ENCODE results near the gene TUBG1. TPM values are rescaled to one million over a fixed set of nuclear protein-coding genes. Genes with fewer than 3 reads are reported as not detected.
"Not testable (repeated sequence)": the region's sequence is repeated elsewhere in the genome, so short reads cannot be mapped to it uniquely, and the experiment has no call there.

TUBG1 gene
- total RNA-seq, 1 donor from 2014 or later = 29.2 TPM

DNA sequence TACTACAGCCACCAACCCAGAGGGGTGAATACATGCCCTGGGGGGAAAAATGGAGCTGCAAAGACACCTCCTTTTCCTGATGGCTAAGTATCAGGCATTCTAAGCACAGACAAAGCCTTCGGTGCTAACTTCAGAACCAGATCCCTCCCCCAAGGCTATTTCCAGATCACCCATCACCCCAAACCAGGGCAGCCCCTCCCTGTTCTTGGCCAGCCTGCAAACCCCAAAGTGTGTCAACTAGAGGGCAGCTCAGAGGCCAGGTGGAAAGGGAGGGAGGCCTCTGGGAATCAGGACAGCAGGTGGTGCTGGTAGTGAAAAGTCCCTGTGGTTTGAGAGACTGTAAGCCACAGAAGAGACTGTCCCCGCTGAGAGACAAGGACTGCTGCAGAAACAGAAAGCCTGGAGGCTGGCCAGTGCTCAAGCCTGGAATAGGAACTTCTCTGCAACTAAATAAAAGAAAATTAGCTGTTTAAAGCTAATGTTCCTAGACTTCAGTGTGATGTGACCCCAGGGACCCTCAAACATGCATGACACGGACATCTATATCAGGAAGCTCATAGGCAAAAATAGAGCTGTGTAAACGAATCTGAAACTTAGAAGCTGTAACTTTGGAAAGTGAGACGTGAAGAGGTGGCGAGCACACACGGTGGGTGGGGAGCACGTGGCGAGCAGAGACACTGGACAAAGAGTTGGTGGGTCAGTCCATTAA is 9.1 kb downstream of the TUBG1 start:
- no peaks in the 10 kb centered on the region for H3K9me3 ChIP-seq
- peaks cover 17% of the 10 kb centered on the region for H3K36me3 ChIP-seq
- no peak for DNase-seq
- H3K27ac ChIP-seq = no peak overlapping the region
- TF ChIP-seq, protein P1, sequence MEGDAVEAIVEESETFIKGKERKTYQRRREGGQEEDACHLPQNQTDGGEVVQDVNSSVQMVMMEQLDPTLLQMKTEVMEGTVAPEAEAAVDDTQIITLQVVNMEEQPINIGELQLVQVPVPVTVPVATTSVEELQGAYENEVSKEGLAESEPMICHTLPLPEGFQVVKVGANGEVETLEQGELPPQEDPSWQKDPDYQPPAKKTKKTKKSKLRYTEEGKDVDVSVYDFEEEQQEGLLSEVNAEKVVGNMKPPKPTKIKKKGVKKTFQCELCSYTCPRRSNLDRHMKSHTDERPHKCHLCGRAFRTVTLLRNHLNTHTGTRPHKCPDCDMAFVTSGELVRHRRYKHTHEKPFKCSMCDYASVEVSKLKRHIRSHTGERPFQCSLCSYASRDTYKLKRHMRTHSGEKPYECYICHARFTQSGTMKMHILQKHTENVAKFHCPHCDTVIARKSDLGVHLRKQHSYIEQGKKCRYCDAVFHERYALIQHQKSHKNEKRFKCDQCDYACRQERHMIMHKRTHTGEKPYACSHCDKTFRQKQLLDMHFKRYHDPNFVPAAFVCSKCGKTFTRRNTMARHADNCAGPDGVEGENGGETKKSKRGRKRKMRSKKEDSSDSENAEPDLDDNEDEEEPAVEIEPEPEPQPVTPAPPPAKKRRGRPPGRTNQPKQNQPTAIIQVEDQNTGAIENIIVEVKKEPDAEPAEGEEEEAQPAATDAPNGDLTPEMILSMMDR (IDR thresholded peaks at IDR 0.05) = peak; percentile 14
- H3K27me3 ChIP-seq = no peaks in the 10 kb centered on the region
- intact Hi-C loops (cut with DNase I) = no loop called here
- ATAC-seq = peak; percentile 82
- H3K4me3 ChIP-seq = no peak overlapping the region
- H3K4me1 ChIP-seq = peaks cover 11% of the 10 kb centered on the region

DNA sequence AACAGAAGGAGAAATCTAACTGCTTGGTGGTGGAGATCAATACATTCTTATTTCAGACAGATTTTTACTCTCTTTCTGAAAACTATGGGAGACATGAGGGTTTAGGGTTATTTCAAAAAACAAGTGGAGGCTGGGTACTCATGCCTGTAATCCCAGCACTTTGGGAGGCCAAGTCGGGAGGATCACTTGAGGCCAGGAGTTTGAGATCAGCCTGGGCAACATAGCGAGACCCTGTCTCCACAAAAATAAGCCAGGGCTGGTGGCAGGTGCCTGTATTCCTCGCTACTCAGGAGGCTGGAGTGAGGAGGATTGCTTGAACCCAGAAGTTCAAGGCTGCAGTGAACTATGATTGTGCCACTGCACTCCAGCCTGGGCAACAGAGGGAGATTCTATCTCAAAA is 12.5 kb downstream of the TUBG1 start:
- H3K4me1 ChIP-seq = peaks cover 11% of the 10 kb centered on the region
- H3K27ac ChIP-seq; DNase-seq; H3K4me3 ChIP-seq; H3K9me3 ChIP-seq; H3K36me3 ChIP-seq; H3K27me3 ChIP-seq; ATAC-seq; intact Hi-C loops (cut with DNase I): not testable (repeated sequence)

- DNase-seq (peak; percentile 8), ATAC-seq (no peak)
- Histone ChIP-seq H3K27me3 (no peaks in the 10 kb centered on the region), H3K4me3 (no peak overlapping the region), H3K27ac (no peak overlapping the region), H3K9me3 (no peaks in the 10 kb centered on the region), H3K36me3 (no peaks in the 10 kb centered on the region), H3K4me1 (peaks cover 9% of the 10 kb centered on the region)
- TF ChIP-seq, protein P1 (IDR thresholded peaks at IDR 0.05) = no peak
- intact Hi-C loops (cut with DNase I) = no loop called here
These were observed 13.8 kb downstream of the TUBG1 start for GRCh38 chr17:42623271-42623670.

GRCh38 chr17:42623732-42624596 is 14.5 kb downstream of the TUBG1 start:
- Histone ChIP-seq H3K4me1 (peaks cover 2% of the 10 kb centered on the region), H3K9me3 (no peaks in the 10 kb centered on the region), H3K27ac (no peak overlapping the region), H3K4me3 (no peak overlapping the region), H3K27me3 (no peaks in the 10 kb centered on the region), H3K36me3 (no peaks in the 10 kb centered on the region)
- ATAC-seq (peak; percentile 47), DNase-seq (no peak)
- intact Hi-C loops (cut with DNase I) = no loop called here
- TF ChIP-seq, protein P1 (IDR thresholded peaks at IDR 0.05) = no peak

DNA sequence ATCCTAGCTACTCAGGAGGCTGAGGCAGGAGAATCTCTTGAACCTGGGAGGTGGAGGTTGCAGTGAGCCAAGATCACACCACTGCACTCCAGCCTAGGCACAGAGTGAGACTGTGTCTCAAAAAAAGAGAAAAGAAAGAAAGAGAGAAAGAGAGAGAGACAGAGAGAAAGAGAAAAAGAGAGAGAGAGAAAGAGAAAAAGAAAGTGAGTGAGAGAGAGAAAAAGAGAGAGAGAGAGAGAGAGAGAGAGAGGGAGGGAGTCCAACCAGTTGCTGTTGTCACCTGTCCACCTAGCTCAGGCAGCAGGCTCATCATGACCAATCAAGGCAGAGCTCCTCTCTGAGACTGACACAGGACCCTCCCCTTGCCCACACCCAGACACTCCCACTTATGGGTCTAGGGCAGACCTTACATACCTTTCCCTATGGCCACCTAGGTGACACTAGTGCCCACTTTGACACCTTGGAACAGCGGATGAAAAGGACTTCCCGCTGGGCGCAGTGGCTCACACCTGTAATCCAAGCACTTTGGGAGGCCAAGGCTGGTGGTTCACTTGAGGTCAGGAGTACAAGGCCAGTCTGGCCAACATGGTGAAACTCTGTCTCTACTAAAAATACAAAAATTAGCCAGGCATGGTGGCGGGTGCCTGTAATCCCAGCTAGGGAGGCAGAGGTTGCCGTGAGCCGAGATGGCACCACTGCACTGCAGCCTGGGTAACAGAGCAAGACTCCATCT is 17.7 kb downstream of the TUBG1 start:
- H3K36me3 ChIP-seq; H3K4me1 ChIP-seq; H3K4me3 ChIP-seq; intact Hi-C loops (cut with DNase I); DNase-seq; ATAC-seq; H3K27ac ChIP-seq; H3K27me3 ChIP-seq; H3K9me3 ChIP-seq: not testable (repeated sequence)

GRCh38 chr17:42629411-42630009 is 20.0 kb downstream of the TUBG1 start:
- Histone ChIP-seq H3K27me3 (no peaks in the 10 kb centered on the region), H3K4me3 (no peak overlapping the region), H3K4me1 (no peaks in the 10 kb centered on the region), H3K36me3 (no peaks in the 10 kb centered on the region), H3K27ac (no peak overlapping the region), H3K9me3 (no peaks in the 10 kb centered on the region)
- TF ChIP-seq, protein P1 (IDR thresholded peaks at IDR 0.05) = no peak
- DNase-seq = no peak
- intact Hi-C loops (cut with DNase I) = no loop called here
- no peak for ATAC-seq
